Kidney tubule cell (primary cell): ENCODE results near the gene KCNQ1.

Source experiments
- DNase-seq: peaks from one replicate; pipeline ENCODE4 v3.0.0-alpha.2; 2018; ENCODE audit warnings: low spot score

The KCNQ1 gene

DNA sequence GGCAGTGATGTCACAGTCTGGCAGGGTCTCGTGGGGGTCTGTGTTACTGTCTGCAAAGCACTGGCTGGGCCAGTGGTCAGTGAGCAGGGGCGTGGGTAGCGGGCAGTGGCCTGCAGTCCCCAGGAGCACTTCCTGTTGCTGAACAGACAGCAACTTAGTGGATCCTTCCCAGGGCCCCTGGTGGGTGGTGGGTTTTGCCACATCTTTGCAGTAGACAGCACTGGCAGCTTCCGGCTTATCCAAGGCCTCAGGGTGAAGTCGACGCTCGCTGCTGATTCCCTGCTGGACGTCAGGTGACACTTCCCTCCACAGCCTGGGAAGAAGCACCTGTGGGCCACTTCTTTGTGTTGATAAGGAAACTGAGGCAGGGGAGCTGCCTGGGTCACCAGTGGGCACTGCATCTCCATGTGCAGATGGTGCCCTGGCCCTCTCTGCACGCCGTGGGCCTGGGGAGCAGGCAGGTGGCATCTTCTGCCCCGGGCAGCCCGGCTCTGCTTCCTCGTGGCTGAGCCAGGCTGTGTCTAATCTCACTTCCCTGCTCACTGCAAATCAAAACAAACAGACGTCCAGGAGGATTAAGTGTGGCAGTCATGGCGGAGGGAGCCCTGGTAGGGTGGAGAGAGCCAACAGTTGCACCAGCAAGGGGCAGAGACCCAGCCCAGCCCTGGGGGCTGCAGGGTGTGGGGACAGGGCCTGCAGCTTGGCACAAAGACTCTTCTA lies 79.8 kb downstream of the KCNQ1 start:
- DNase-seq: no peak

DNA sequence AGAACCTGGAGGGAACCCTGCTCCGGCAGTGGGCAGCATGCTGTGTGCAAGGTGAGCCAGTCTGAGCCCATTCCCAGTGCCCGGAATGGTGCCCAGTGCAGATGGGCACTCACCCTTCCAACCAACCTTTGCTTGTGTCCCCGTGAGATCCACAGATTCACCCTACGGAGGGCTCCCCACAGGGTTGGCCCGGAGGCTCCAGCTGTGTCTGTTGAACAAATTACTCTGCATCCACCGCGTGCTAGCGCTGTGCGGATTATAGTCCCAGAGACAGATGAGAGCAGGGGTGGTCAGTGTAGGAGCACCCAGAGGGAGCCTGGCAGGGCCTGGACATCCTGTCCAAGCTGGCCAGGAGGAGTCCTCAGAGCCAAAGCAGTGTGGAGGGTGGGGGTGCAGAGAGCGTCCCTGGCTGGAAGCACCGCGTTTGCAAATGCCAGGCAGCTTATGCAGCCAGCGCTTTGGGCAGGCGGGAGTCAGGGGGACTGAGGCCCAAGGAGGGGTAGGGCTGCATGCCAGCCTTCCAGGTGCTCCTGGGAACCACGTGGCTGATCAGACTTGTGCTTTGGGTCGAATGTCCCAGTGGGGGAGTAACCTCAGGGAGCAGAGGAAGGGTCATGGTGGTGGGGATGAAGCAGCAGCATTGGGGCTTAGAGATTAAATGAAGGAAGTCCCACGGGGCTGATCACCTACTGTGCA lies 80.5 kb downstream of the KCNQ1 start:
- no peak for DNase-seq

DNA sequence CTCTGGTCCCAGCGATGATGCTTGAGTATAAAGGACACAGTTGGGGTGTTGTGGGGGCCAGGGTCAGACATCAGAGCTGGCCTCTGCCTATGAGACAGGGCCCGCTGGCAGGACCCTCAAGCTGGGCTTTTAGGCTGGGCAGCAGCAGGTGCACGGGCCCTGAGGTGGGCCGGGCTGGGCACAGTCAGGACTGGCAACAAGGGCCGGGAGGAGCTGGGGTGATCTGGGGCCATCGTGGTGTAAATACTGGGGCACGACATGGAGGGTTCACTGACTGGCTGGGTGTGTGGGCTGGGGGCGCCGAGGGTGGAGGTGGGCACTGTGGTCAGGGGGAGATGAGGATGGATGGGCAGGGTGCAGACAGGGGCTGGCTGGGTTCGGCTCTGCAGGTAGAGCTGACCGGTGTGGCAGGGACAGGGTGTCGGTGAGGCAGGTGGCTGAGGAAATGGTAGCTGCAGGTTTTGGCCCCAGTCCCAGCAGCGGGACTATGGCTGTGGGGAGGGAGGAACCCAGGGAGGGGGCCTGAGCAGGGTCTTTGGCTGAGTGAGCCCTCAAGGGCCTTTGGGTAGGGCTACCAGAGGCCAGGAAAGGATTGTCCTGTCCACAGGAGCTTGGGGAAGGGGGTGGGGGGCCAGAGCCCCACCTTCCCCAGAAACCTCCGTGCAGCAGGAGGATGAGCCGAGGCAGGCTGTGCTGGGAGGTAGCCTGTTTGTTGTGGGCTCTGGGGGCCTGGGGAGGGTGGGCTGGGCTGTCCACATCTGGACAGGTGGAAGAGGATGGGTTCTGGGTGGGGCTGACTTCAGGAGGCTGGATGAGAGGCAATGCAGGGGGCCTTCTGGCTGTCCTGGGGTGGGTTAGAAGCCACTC lies 81.4 kb downstream of the KCNQ1 start:
- DNase-seq: no peak

DNA sequence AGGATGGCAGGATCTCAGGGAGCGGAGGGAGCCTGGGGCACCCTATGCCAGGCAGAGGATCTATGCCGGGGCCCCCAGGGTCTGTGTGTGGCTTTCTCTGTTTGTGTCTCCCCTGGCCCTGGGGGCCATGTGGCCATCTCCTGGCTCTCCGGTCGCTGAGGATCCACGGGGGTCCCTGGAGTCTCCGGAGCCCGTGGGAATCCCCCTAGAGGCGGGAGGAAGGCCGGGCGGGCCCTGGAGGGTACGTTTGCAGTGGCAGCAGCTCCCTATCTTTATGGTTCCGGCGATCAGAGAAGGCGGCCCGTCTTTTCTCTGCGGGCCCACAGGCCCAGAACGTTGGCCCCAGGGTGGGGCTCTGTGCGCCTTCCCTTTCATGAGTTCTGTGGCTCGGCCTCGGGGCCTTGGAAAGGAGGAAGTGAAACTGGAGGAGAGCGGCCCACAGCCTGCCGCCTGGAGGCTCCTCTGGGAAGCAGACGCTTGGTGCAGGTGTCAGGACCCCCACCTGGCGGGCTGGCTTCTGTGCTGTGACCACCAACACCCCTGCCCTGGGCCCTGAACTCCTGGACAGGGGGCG lies 82.1 kb downstream of the KCNQ1 start:
- DNase-seq: peak; percentile 4

DNA sequence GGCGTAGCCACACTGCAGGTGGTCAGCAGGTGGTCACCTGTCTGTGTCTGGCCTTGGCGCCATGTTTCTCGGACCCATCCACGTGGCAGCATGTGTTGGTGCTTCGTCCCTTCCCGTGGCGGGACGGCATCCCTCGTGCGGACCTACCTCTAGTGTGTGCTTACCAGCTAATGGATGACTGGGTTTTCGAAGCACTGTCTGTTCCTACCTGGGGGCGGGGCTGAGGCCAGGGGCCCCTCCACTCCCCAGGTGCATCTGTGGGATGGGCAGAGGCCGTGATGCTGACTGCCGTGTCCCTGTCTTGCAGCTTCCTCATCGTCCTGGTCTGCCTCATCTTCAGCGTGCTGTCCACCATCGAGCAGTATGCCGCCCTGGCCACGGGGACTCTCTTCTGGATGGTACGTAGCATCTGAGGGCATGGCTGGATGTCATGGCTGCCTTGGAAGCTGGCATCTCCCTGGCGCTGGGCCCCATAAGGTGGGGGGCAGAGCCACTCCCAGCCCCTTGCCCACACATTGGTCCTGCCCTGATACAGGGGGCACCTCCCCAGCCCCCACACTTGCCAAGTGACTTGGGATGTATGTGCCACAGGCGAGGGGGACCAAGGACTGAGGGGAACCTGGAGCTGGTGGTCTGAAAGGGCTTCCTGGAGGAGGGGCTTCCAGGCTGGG lies 82.9 kb downstream of the KCNQ1 start:
- DNase-seq: no peak

DNA sequence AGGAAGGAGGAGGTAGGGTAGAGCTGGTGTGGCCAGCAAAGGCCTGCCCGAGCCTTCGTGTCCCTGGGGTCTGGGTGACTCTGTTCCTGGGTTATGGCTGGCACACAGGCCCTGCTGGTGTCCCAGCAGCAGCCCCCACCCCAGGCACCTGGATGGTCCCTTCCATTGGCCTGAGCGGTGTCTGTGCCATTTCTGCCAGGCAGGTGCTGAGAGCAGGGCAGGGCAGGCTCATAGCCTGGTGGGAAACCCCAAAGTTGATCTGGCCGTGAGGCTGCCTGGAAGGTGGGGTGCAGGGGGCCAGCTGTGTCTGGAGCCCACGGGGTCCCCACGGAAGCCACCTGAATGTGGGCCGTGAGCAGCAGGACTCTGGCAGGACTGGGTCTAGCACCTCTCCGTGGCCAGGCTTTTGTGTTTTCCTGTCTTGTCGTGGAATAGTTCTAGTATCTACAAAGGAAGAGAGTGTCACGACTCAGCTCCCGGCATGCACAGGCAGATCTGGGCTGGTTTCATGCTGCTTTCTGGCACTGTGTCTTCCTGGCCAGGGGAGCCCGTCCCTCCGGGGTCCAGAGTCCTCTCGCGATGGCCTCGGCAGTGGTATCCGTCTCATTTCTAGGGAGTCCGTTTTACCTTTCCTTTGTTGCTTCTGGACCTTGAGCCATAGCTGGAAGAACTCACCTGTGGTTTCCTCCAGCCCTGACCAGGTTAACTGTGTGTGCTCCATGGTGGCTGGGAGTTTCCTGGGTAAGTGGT lies 83.7 kb downstream of the KCNQ1 start:
- DNase-seq: no peak

GRCh38 chr11:2529173-2529572 lies 84.4 kb downstream of the KCNQ1 start:
- no peak for DNase-seq

- DNase-seq: no peak
Observed at GRCh38 chr11:2529636-2530035, 84.8 kb downstream of the KCNQ1 start.

GRCh38 chr11:2530131-2530854 lies 85.5 kb downstream of the KCNQ1 start:
- no peak for DNase-seq

DNA sequence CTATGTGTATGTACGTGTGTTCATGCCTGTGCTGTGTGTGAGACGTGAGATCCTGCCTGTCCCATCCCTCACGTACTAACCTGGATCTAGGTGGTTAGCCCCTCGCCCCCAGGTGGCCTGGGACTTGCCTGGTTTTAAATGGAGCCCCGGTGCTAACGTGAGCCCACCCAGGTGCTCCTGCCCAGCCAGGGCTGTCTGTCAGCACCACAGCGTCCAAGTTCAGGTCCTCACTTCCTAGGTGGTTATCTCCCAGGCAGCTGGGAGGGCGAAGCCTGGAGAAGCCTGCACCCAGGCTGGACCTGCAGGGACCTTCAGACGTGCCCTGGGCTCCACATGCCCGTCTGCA lies 86.0 kb downstream of the KCNQ1 start:
- DNase-seq: no peak

DNA sequence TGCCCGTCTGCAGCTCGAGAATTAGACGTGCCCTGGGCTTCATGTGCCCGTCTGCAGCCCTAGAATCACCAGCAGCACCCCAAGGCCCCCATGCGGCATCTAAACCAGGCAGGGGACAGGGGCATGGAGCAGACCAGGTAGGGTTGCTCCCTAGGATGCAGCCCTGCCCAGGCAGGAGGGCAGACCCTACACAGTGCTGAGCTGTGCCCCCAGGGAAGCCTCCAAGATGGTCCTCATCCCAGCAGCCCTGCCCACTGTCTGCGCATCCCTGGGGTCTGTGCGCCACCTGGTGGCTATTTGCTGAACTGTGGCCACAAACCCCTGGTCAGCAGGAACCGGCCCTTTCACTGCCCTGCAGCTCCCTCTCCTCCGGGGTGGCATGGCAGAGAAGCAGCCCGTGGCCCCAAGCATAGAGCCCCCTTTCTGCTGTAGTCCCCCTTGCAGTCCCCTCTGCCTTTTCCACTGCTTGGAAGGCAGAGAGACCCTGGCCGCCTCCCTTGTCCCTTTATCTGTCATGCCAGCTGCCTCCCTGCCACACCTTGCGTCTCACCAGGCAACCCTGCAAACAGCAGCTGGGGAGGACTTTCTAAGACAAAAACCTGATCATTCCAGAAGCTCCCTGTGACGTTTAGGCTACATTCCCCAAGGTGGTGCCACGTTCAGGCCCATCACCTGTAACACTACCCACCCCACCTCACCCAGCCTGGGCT lies 86.6 kb downstream of the KCNQ1 start:
- peak; percentile 55 for DNase-seq

DNA sequence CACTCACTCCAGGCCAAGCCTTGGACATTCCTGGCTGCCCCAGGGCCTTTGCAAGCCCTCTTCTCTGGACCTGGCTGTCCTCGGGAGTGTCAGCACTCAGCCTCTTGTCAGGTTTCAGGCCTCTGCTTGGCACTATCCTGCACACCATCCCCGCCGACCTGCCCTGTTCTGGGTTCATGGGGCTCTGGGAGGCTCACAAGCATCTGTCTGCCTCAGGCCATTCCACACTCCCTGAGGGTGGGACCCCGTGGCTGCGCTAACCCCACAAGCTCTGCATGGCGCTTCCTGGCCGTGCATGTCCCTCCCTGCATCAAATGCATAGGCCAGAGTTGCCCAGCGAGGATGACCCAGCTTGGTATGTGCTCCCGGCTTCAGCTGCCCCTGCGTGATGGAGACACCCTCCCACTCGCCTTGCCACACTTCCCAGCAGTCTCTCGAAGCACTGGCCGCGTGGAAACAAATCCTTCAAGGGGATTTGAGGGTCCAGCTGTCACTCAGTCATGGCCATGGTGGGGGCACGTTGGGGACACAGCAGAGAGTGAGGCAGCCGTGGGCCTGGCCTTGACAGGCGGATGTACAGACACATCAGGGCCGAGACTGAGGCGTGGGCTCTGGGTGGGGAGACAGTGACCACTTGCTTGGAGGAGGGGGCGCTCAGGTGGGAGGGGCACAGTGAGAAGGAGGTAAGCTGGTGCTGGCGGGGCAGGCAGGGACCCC lies 87.3 kb downstream of the KCNQ1 start:
- DNase-seq: no peak

DNA sequence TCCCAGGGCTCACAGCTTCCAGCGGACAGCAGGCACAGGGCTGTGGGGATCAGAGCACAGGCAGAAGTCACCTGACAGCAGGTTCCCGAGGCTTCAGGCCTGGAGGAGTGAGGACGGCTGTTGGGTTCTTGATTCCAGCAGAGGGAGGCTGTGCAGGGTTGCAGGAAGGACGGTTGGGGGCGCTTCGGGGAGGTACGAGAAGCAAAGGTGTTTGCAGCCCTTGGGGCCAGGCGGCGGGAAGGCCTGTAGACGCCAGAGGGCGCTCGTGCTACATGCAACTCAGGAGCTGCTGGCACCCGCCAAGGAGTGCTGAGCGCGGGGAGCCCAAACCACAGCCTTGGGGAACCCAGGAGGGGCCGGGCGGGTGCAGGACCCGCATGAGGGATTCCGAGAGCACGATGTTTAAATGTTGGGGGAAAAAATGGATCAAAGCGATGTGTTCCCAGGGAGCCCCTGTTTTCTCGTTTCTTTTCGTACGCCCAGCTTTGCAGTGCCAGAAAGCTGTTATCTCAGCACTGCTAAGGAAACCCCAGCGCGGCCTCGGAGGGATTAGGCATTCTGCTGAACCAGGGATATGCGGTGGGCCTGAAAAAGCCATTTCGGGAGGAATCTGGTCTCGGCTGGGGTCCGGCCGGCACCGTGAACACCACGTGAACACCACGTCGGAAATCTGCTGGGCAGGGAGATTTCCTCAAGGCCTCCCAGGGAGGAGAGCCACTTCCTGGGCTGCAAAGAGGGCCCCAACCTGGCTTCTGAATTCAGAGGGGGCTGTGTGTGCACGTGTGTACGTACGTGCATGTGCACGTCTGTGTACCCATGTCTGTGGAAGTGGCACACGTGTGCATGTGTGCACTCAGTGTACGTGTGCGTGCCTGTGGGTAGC lies 88.1 kb downstream of the KCNQ1 start:
- peak; percentile 89 for DNase-seq

DNA sequence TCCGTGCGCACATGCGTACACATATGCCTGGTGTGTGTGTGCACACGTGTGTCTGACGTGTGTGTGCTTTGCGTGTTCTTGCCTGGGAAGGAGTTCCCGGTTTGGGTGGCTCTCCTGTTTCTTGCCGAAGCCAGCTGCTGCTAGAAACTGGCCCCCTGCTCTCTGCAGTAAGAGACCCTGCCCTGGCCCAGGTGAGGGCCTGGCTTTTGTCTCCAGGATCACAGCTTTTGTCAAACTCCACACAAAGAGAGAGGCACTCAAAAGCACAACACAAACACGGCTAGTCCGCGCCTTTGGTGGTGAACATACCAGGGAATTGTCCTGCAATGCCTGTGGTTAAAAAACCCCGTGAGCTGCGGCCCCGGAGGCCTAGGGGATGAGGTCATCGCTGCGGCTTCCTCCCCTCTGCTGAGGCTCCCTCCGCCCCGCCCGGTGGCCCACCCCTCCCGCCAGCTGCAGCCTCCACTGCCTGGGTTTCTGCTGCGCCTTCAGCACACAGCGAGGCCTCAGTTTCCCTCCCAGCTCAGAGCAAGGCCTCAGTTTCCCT lies 88.9 kb downstream of the KCNQ1 start:
- DNase-seq: peak; percentile 87

- peak; percentile 4 for DNase-seq
Observed at GRCh38 chr11:2534134-2534956, 89.5 kb downstream of the KCNQ1 start.

- DNase-seq: no peak
Observed at GRCh38 chr11:2534957-2535672, 90.3 kb downstream of the KCNQ1 start.
